IMR-90 (cell line): ENCODE data around the gene ARMC6. TPM values are rescaled to one million over a fixed set of nuclear protein-coding genes. Genes with fewer than 3 reads are reported as not detected.

Source experiments
- ATAC-seq: fragments of 200-7000 bp; cut with Tn5 transposase; 2 replicates; pipeline ENCODE4 v1.9.1; 2020; ENCODE audit warnings: low read depth, mild to moderate bottlenecking, moderate library complexity
- BruUV-seq: library from RNA; stranded (reverse); fragments of 400-500 nt; replicated peaks from 2 replicates; lab custom pipeline; 2021; lab: Mats Ljungman, UMichigan
- CTCF ChIA-PET: fragments of 300-600 bp; formaldehyde crosslinking; extraction: SDS; loops from one replicate; lab custom pipeline; 2021; ENCODE audit warnings: antibody characterized with exemption; lab: Yijun Ruan, JAX
- POLR2A ChIA-PET: fragments of 300-600 bp; sonication (Branson Sonifier 250); formaldehyde crosslinking; loops from one replicate; lab custom pipeline; 2022; ENCODE audit warnings: antibody characterized with exemption; ENCODE audit not compliant: unreplicated experiment; lab: Charles Lee
- DNase-seq: peaks from one replicate; pipeline ENCODE4 v3.0.0; 2013
- H2AFZ ChIP-seq: replicated peaks from 2 replicates; pipeline ENCODE3; 2013; ENCODE audit warnings: low read length, mild to moderate bottlenecking; ENCODE audit not compliant: poor library complexity
- H2AK5ac ChIP-seq: 2 replicates; pipeline ENCODE4 v1.6.1; 2013; ENCODE audit warnings: low read depth, low read length, inconsistent platforms
- H2AK9ac ChIP-seq: replicated peaks from 2 replicates; pipeline ENCODE3; 2013; ENCODE audit warnings: mild to moderate bottlenecking, low read depth, low read length, moderate library complexity; ENCODE audit not compliant: poor library complexity
- H2BK120ac ChIP-seq: 2 replicates; pipeline ENCODE4 v1.6.1; 2013; ENCODE audit warnings: low read depth, low read length, inconsistent platforms
- H2BK15ac ChIP-seq: 3 replicates; pipeline ENCODE4 v1.6.1; 2013; ENCODE audit warnings: low read depth, low read length, inconsistent platforms
- H2BK20ac ChIP-seq: 2 replicates; pipeline ENCODE4 v1.6.1; 2013; ENCODE audit warnings: low read depth, mild to moderate bottlenecking, inconsistent platforms, low read length, moderate library complexity
- H2BK5ac ChIP-seq: 2 replicates; pipeline ENCODE4 v1.6.1; 2013; ENCODE audit warnings: mild to moderate bottlenecking, low read depth, low read length, inconsistent platforms; ENCODE audit not compliant: poor library complexity, severe bottlenecking
- H3K14ac ChIP-seq: replicated peaks from 2 replicates; pipeline ENCODE4 v1.6.1; 2013; ENCODE audit warnings: low read depth, low read length, inconsistent platforms
- H3K18ac ChIP-seq: 2 replicates; pipeline ENCODE4 v1.6.1; 2013; ENCODE audit warnings: low read depth, low read length, control low read depth
- H3K23ac ChIP-seq: 2 replicates; pipeline ENCODE4 v1.6.1; 2013; ENCODE audit warnings: low read depth, low read length, inconsistent platforms
- H3K27ac ChIP-seq: 2 replicates; pipeline ENCODE4 v1.5.1; 2013; ENCODE audit warnings: mild to moderate bottlenecking, control low read depth, low read length; ENCODE audit not compliant: insufficient read depth
- H3K27me3 ChIP-seq: 2 replicates; pipeline ENCODE4 v1.6.1; 2013; ENCODE audit warnings: low read length; ENCODE audit not compliant: control insufficient read depth, insufficient read depth
- H3K36me3 ChIP-seq: 2 replicates; pipeline ENCODE4 v1.6.1; 2013; ENCODE audit warnings: low read length, mixed read lengths; ENCODE audit not compliant: control insufficient read depth, insufficient read depth
- H3K4ac ChIP-seq: 2 replicates; pipeline ENCODE4 v1.6.1; 2013; ENCODE audit warnings: low read depth, low read length, inconsistent platforms
- H3K4me1 ChIP-seq: 2 replicates; pipeline ENCODE4 v1.6.1; 2013; ENCODE audit warnings: low read length, mixed read lengths; ENCODE audit not compliant: control insufficient read depth, insufficient read depth
- H3K4me2 ChIP-seq: 2 replicates; pipeline ENCODE4 v1.6.1; 2013; ENCODE audit warnings: low read depth, mild to moderate bottlenecking, control low read depth, low read length, moderate library complexity
- H3K4me3 ChIP-seq: 2 replicates; pipeline ENCODE4 v1.5.1; 2013; ENCODE audit warnings: low read depth, mild to moderate bottlenecking, control low read depth, low read length, moderate library complexity; ENCODE audit not compliant: insufficient read depth
- H3K56ac ChIP-seq: 2 replicates; pipeline ENCODE4 v1.6.1; 2013; ENCODE audit warnings: low read length, inconsistent platforms; ENCODE audit not compliant: insufficient read depth; ENCODE audit errors: extremely low read depth
- H3K79me1 ChIP-seq, 2 experiments: 2 replicates each; pipeline ENCODE4 v1.6.1; 2013; ENCODE audit warnings: low read length in 2 of 2, inconsistent platforms in 1 of 2, low read depth in 1 of 2
- H3K9ac ChIP-seq: 2 replicates; pipeline ENCODE4 v1.6.1; 2013; ENCODE audit warnings: low read depth, low read length, control low read depth
- H3K9me1 ChIP-seq: 2 replicates; pipeline ENCODE4 v1.6.1; 2013; ENCODE audit warnings: low read length, inconsistent platforms; ENCODE audit not compliant: insufficient read depth
- H3K9me3 ChIP-seq: 2 replicates; pipeline ENCODE4 v1.6.1; 2013; ENCODE audit warnings: low read length; ENCODE audit not compliant: control insufficient read depth, insufficient read depth
- H4K20me1 ChIP-seq: 2 replicates; pipeline ENCODE4 v1.6.1; 2013; ENCODE audit warnings: low read length, inconsistent platforms; ENCODE audit not compliant: insufficient read depth
- H4K5ac ChIP-seq: 2 replicates; pipeline ENCODE4 v1.6.1; 2013; ENCODE audit warnings: mild to moderate bottlenecking, low read depth, low read length, control low read depth
- H4K8ac ChIP-seq, 2 experiments: 2 replicates each; pipeline ENCODE4 v1.6.1; 2013; ENCODE audit warnings: low read depth in 2 of 2, low read length in 2 of 2, control low read depth in 1 of 2, inconsistent platforms in 1 of 2
- H4K91ac ChIP-seq: 2 replicates; pipeline ENCODE4 v1.6.1; 2013; ENCODE audit warnings: low read depth, low read length, inconsistent platforms; ENCODE audit not compliant: insufficient read depth
- BHLHE40 ChIP-seq: fragments of 150-350 bp; IDR thresholded peaks from 2 replicates; pipeline ENCODE4 v1.6.1; 2016; ENCODE audit warnings: mild to moderate bottlenecking, low read depth, low read length
- CEBPB ChIP-seq: IDR thresholded peaks from 2 replicates; pipeline ENCODE4 v1.6.1; 2012; ENCODE audit warnings: low read depth, low read length, improper control_type of control experiment
- CHD1 ChIP-seq: IDR thresholded peaks from 2 replicates; pipeline ENCODE4 v1.6.1; 2012; ENCODE audit warnings: low read depth, low read length, improper control_type of control experiment
- ELK1 ChIP-seq: fragments of 150-350 bp; IDR thresholded peaks from 2 replicates; pipeline ENCODE4 v1.6.1; 2016; ENCODE audit warnings: low read depth, mild to moderate bottlenecking, low read length, moderate library complexity, borderline replicate concordance
- FOS ChIP-seq: fragments of 150-350 bp; IDR thresholded peaks from 2 replicates; pipeline ENCODE4 v1.6.1; 2016; ENCODE audit warnings: low read depth, low read length
- MAFK ChIP-seq: IDR thresholded peaks from 2 replicates; pipeline ENCODE4 v1.6.1; 2012; ENCODE audit warnings: low read depth, low read length, improper control_type of control experiment
- MAZ ChIP-seq: IDR thresholded peaks from 2 replicates; pipeline ENCODE4 v1.6.1; 2012; ENCODE audit warnings: low read depth, mild to moderate bottlenecking, low read length, improper control_type of control experiment, moderate library complexity, borderline replicate concordance
- MXI1 ChIP-seq: IDR thresholded peaks from 2 replicates; pipeline ENCODE4 v1.6.1; 2012; ENCODE audit warnings: low read depth, mild to moderate bottlenecking, low read length, moderate library complexity, borderline replicate concordance
- NFE2L2 ChIP-seq: fragments of 150-350 bp; IDR thresholded peaks from 2 replicates; pipeline ENCODE4 v1.6.1; 2016; ENCODE audit warnings: low read depth, mild to moderate bottlenecking, low read length
- POLR2A ChIP-seq: IDR thresholded peaks from 2 replicates; pipeline ENCODE4 v1.6.1; 2012; ENCODE audit warnings: mild to moderate bottlenecking, low read depth, low read length
- RAD21 ChIP-seq: IDR thresholded peaks from 2 replicates; pipeline ENCODE4 v1.6.1; 2012; ENCODE audit warnings: low read length, improper control_type of control experiment
- RCOR1 ChIP-seq: IDR thresholded peaks from 2 replicates; pipeline ENCODE4 v1.6.1; 2012; ENCODE audit warnings: mild to moderate bottlenecking, low read length, improper control_type of control experiment; ENCODE audit not compliant: insufficient replicate concordance
- RFX5 ChIP-seq: IDR thresholded peaks from 2 replicates; pipeline ENCODE4 v1.8.0; 2012; ENCODE audit warnings: low read depth, mild to moderate bottlenecking, low read length, moderate library complexity
- SMC3 ChIP-seq: fragments of 150-350 bp; IDR thresholded peaks from 2 replicates; pipeline ENCODE4 v1.6.1; 2016; ENCODE audit warnings: low read depth, mild to moderate bottlenecking, antibody characterized with exemption, low read length, moderate library complexity
- WGBS, 2 experiments: methylation state at CpG; one replicate each; pipeline versions ENCODE4 v1.1.5 to v1.1.7; 2013; ENCODE audit warnings: missing lambda C conversion rate in 2 of 2; ENCODE audit not compliant: insufficient read length in 1 of 2; ENCODE audit errors: extremely low coverage in 2 of 2; 5-methylcytosine and 5-hydroxymethylcytosine counted together
- dilution Hi-C: fragments of 300-500 bp; cut with HindIII; formaldehyde crosslinking; loops from one replicate; pipeline ENCODE4 v1.14.3; 2018; ENCODE audit warnings: low sequenced_read_pairs; ENCODE audit not compliant: unreplicated experiment
- in situ Hi-C: fragments of 300-500 bp; cut with MboI; formaldehyde crosslinking; loops from 3 replicates; pipeline ENCODE4 v1.14.3; 2019; ENCODE audit warnings: low sequenced_read_pairs, inconsistent platforms, mixed read lengths
- intact Hi-C: fragments of 100-400 bp; cut with micrococcal nuclease; formaldehyde crosslinking; loops from 2 replicates; pipeline ENCODE4 v1.10.0; 2022
- polyA plus RNA-seq, 3 experiments: library from polyadenylated mRNA; depleted of rRNA; stranded (reverse); fragments of >200 nt; gene quantifications; 2 replicates each; pipeline ENCODE4 v1.2.3, GENCODE V29; 2012; ENCODE audit warnings: low replicate concordance in 1 of 3
- total RNA-seq: library from RNA; depleted of rRNA; stranded (reverse); fragments of >200 nt; gene quantifications from 2 replicates; pipeline ENCODE4 v1.2.3, GENCODE V29; 2012
- TF ChIP-seq, protein P1 (sequence below): conservative IDR thresholded peaks from 2 replicates; pipeline ENCODE4 v1.5.1; 2012; ENCODE audit warnings: mild to moderate bottlenecking, low read depth, low read length, improper control_type of control experiment
- TF ChIP-seq, protein P2 (sequence below): fragments of 150-350 bp; IDR thresholded peaks from 2 replicates; pipeline ENCODE4 v1.6.1; 2017; ENCODE audit warnings: mild to moderate bottlenecking, antibody characterized with exemption, low read length, low read depth

Gene ARMC6
- total and polyA plus RNA-seq, 2 of the 4 experiments (the other 2 are of a cell fraction) = 41.5 to 52.7 TPM

GRCh38 chr19:18999016-18999758 is 34.2 kb upstream of the ARMC6 start:
- Histone ChIP-seq H3K79me1 (peaks cover 13 to 57% of the 10 kb centered on the region in 2 experiments), H4K8ac (no peak overlapping the region), H3K56ac (no peak overlapping the region), H2AFZ (no peak overlapping the region), H3K14ac (no peak overlapping the region), H3K4me3 (no peak overlapping the region), H3K27me3 (no peaks in the 10 kb centered on the region), H3K4me2 (no peak overlapping the region), H3K9ac (no peak overlapping the region), H3K36me3 (peaks cover 50% of the 10 kb centered on the region), H2BK15ac (no peak overlapping the region), H4K5ac (no peak overlapping the region), H3K4ac (no peak overlapping the region), H3K23ac (no peak overlapping the region), H3K9me3 (no peaks in the 10 kb centered on the region), H2BK5ac (no peak overlapping the region), H3K9me1 (no peaks in the 10 kb centered on the region), H2AK9ac (no peak overlapping the region), H3K18ac (no peak overlapping the region), H3K4me1 (peaks cover 7% of the 10 kb centered on the region), H2BK20ac (no peak overlapping the region), H4K20me1 (peaks cover 36% of the 10 kb centered on the region), H2AK5ac (no peak overlapping the region), H2BK120ac (no peak overlapping the region), H3K27ac (no peak overlapping the region), H4K91ac (no peak overlapping the region)
- no TSS peak for BruUV-seq
- CTCF ChIA-PET = no interaction called here
- WGBS, 2 experiments = 95% methylated on average over 4 of the region's 14 CpGs; no CpG with 5 or more reads in 1 of the 2 experiments
- intact Hi-C loops (no loop called here), in situ Hi-C loops (no loop called here), dilution Hi-C loops (no loop called here)
- POLR2A ChIA-PET = no interaction called here
- no peak for TF ChIP-seq FOS
- TF ChIP-seq MXI1 = no peak
- no peak for TF ChIP-seq POLR2A
- TF ChIP-seq, protein P1, sequence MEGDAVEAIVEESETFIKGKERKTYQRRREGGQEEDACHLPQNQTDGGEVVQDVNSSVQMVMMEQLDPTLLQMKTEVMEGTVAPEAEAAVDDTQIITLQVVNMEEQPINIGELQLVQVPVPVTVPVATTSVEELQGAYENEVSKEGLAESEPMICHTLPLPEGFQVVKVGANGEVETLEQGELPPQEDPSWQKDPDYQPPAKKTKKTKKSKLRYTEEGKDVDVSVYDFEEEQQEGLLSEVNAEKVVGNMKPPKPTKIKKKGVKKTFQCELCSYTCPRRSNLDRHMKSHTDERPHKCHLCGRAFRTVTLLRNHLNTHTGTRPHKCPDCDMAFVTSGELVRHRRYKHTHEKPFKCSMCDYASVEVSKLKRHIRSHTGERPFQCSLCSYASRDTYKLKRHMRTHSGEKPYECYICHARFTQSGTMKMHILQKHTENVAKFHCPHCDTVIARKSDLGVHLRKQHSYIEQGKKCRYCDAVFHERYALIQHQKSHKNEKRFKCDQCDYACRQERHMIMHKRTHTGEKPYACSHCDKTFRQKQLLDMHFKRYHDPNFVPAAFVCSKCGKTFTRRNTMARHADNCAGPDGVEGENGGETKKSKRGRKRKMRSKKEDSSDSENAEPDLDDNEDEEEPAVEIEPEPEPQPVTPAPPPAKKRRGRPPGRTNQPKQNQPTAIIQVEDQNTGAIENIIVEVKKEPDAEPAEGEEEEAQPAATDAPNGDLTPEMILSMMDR = no peak
- no peak for TF ChIP-seq BHLHE40
- no peak for TF ChIP-seq ELK1
- TF ChIP-seq SMC3 = no peak
- TF ChIP-seq MAZ = no peak
- no peak for TF ChIP-seq NFE2L2
- TF ChIP-seq, protein P2, sequence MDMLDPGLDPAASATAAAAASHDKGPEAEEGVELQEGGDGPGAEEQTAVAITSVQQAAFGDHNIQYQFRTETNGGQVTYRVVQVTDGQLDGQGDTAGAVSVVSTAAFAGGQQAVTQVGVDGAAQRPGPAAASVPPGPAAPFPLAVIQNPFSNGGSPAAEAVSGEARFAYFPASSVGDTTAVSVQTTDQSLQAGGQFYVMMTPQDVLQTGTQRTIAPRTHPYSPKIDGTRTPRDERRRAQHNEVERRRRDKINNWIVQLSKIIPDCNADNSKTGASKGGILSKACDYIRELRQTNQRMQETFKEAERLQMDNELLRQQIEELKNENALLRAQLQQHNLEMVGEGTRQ = no peak
- TF ChIP-seq CHD1 = no peak
- no peak for TF ChIP-seq MAFK
- no peak for TF ChIP-seq RCOR1
- no peak for TF ChIP-seq RAD21
- no peak for TF ChIP-seq RFX5
- no peak for TF ChIP-seq CEBPB
- DNase-seq (peak; percentile 58), ATAC-seq (no peak)
